Ishikawa (cell line): ENCODE results near the gene ACSL1.

Experiments
- CREB1 ChIP-seq: IDR thresholded peaks from 2 replicates; pipeline ENCODE4 v1.6.1; 2012; ENCODE audit warnings: low read depth
- EP300 ChIP-seq: IDR thresholded peaks from 2 replicates; pipeline ENCODE4 v1.6.1; 2012; ENCODE audit warnings: borderline replicate concordance
- RAD21 ChIP-seq: IDR thresholded peaks from 2 replicates; pipeline ENCODE4 v1.6.1; 2012; ENCODE audit warnings: low read depth
- TAF1 ChIP-seq: IDR thresholded peaks from 2 replicates; pipeline ENCODE4 v1.6.1; 2012; ENCODE audit warnings: low read depth, mild to moderate bottlenecking
- TCF12 ChIP-seq: IDR thresholded peaks from 2 replicates; pipeline ENCODE4 v1.6.1; 2012; ENCODE audit warnings: low read depth
- YY1 ChIP-seq: IDR thresholded peaks from 2 replicates; pipeline ENCODE4 v1.6.1; 2012; ENCODE audit warnings: low read depth
- ZBTB7A ChIP-seq: IDR thresholded peaks from 2 replicates; pipeline ENCODE4 v1.6.1; 2012; ENCODE audit warnings: low read depth
- TF ChIP-seq, protein P1 (sequence below): IDR thresholded peaks from 2 replicates; pipeline ENCODE4 v1.6.1; 2012; ENCODE audit warnings: low read depth, mild to moderate bottlenecking
- TF ChIP-seq, protein P2 (sequence below): IDR thresholded peaks from 2 replicates; pipeline ENCODE4 v1.6.1; 2012

DNA sequence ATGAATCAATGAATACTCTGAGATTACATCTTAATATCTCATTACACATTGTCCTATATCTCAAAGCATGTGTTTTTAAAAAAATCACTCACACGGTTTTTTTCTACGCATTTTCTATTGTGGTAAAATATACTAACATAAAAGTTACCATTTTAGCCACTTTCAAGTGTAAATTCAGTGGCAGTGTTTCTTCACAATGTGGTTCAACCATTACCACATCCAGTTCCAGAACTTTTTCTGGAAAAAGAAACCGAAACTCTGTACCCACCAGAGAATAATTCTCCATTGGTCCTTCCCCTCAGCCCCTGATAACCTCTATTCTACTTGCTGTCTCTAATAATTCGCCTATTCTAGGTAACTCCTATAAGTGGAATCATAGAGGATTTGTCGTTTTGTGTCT is 35.3 kb upstream of the ACSL1 start:
- TF ChIP-seq EP300 = no peak
- no peak for TF ChIP-seq YY1
- TF ChIP-seq, protein P1, sequence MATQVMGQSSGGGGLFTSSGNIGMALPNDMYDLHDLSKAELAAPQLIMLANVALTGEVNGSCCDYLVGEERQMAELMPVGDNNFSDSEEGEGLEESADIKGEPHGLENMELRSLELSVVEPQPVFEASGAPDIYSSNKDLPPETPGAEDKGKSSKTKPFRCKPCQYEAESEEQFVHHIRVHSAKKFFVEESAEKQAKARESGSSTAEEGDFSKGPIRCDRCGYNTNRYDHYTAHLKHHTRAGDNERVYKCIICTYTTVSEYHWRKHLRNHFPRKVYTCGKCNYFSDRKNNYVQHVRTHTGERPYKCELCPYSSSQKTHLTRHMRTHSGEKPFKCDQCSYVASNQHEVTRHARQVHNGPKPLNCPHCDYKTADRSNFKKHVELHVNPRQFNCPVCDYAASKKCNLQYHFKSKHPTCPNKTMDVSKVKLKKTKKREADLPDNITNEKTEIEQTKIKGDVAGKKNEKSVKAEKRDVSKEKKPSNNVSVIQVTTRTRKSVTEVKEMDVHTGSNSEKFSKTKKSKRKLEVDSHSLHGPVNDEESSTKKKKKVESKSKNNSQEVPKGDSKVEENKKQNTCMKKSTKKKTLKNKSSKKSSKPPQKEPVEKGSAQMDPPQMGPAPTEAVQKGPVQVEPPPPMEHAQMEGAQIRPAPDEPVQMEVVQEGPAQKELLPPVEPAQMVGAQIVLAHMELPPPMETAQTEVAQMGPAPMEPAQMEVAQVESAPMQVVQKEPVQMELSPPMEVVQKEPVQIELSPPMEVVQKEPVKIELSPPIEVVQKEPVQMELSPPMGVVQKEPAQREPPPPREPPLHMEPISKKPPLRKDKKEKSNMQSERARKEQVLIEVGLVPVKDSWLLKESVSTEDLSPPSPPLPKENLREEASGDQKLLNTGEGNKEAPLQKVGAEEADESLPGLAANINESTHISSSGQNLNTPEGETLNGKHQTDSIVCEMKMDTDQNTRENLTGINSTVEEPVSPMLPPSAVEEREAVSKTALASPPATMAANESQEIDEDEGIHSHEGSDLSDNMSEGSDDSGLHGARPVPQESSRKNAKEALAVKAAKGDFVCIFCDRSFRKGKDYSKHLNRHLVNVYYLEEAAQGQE = no peak
- TF ChIP-seq, protein P2, sequence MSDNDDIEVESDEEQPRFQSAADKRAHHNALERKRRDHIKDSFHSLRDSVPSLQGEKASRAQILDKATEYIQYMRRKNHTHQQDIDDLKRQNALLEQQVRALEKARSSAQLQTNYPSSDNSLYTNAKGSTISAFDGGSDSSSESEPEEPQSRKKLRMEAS = no peak
- TF ChIP-seq TAF1 = no peak
- no peak for TF ChIP-seq ZBTB7A
- no peak for TF ChIP-seq RAD21
- TF ChIP-seq CREB1 = no peak
- TF ChIP-seq TCF12 = no peak
